Ectodermal cell (in vitro differentiated cells): ENCODE results near the gene FANCE.
A peak's percentile ranks its signal among the peaks of the same experiment; 100 is the strongest.

Source experiments
- H3K27ac ChIP-seq: 2 replicates; pipeline ENCODE4 v1.7.0; 2013; ENCODE audit warnings: mild to moderate bottlenecking, low read depth, low read length; ENCODE audit not compliant: insufficient read depth, poor library complexity, severe bottlenecking
- H3K27me3 ChIP-seq: 2 replicates; pipeline ENCODE4 v1.7.0; 2013; ENCODE audit warnings: mild to moderate bottlenecking, low read length; ENCODE audit not compliant: insufficient read depth, control insufficient read depth, poor library complexity, severe bottlenecking
- H3K36me3 ChIP-seq: one replicate; pipeline ENCODE4 v1.7.0; 2013; ENCODE audit warnings: low read length; ENCODE audit not compliant: control insufficient read depth, insufficient read depth
- H3K4me1 ChIP-seq: one replicate; pipeline ENCODE4 v1.7.0; 2013; ENCODE audit warnings: low read length; ENCODE audit not compliant: control insufficient read depth, insufficient read depth
- H3K4me3 ChIP-seq: 2 replicates; pipeline ENCODE4 v1.7.0; 2013; ENCODE audit warnings: low read depth, low read length, control low read depth; ENCODE audit not compliant: insufficient read depth
- H3K9me3 ChIP-seq: 2 replicates; pipeline ENCODE4 v1.7.0; 2013; ENCODE audit warnings: mild to moderate bottlenecking, low read length, moderate library complexity; ENCODE audit not compliant: control insufficient read depth
- WGBS, 2 experiments: methylation state at CpG; one replicate each; pipeline ENCODE4 v1.1.7; 2013; ENCODE audit warnings: missing lambda C conversion rate in 2 of 2; 5-methylcytosine and 5-hydroxymethylcytosine counted together

Gene FANCE

GRCh38 chr6:35474942-35475570, 22.9 kb downstream of the FANCE start:
- no peaks in the 10 kb centered on the region for H3K9me3 ChIP-seq
- H3K4me3 ChIP-seq: no peak overlapping the region
- no peaks in the 10 kb centered on the region for H3K27me3 ChIP-seq
- H3K4me1 ChIP-seq: peaks cover 7% of the 10 kb centered on the region
- H3K36me3 ChIP-seq: peaks cover 10% of the 10 kb centered on the region
- H3K27ac ChIP-seq: no peak overlapping the region
- 93 to 95% methylated on average over 20 of the region's 20 CpGs for WGBS, 2 experiments

GRCh38 chr6:35475573-35475972, 23.4 kb downstream of the FANCE start:
- H3K4me1 ChIP-seq: peaks cover 2% of the 10 kb centered on the region
- no peaks in the 10 kb centered on the region for H3K27me3 ChIP-seq
- no peak overlapping the region for H3K4me3 ChIP-seq
- no peaks in the 10 kb centered on the region for H3K9me3 ChIP-seq
- H3K36me3 ChIP-seq: peaks cover 8% of the 10 kb centered on the region
- no peak overlapping the region for H3K27ac ChIP-seq
- WGBS, 2 experiments: 95 to 98% methylated on average over 4 of the region's 4 CpGs

GRCh38 chr6:35476004-35476403, 23.9 kb downstream of the FANCE start:
- no peak overlapping the region for H3K27ac ChIP-seq
- 92 to 94% methylated on average over 14 of the region's 14 CpGs for WGBS, 2 experiments

GRCh38 chr6:35477028-35477427, 24.9 kb downstream of the FANCE start:
- 84 to 90% methylated on average over 8 of the region's 8 CpGs for WGBS, 2 experiments
- Histone ChIP-seq H3K27me3 (no peaks in the 10 kb centered on the region), H3K27ac (no peak overlapping the region), H3K4me3 (no peak overlapping the region), H3K9me3 (no peaks in the 10 kb centered on the region), H3K4me1 (no peaks in the 10 kb centered on the region), H3K36me3 (no peaks in the 10 kb centered on the region)

More at GRCh38 chr6:35476004-35476403, 23.9 kb downstream of the FANCE start:
- H3K4me3 ChIP-seq: no peak overlapping the region
- H3K9me3 ChIP-seq: no peaks in the 10 kb centered on the region
- H3K36me3 ChIP-seq: peaks cover 4% of the 10 kb centered on the region
- H3K27me3 ChIP-seq: no peaks in the 10 kb centered on the region
- H3K4me1 ChIP-seq: no peaks in the 10 kb centered on the region

- WGBS, 2 experiments: 87 to 95% methylated on average over 5 of the region's 5 CpGs
- Histone ChIP-seq H3K27ac (peak overlapping the region; percentile 36), H3K27me3 (no peaks in the 10 kb centered on the region), H3K4me3 (no peak overlapping the region), H3K4me1 (no peaks in the 10 kb centered on the region), H3K9me3 (no peaks in the 10 kb centered on the region), H3K36me3 (no peaks in the 10 kb centered on the region)
These were observed 25.5 kb downstream of the FANCE start for GRCh38 chr6:35477551-35478179.

- Histone ChIP-seq H3K9me3 (no peaks in the 10 kb centered on the region), H3K36me3 (no peaks in the 10 kb centered on the region), H3K4me1 (no peaks in the 10 kb centered on the region), H3K27me3 (no peaks in the 10 kb centered on the region), H3K27ac (no peak overlapping the region), H3K4me3 (no peak overlapping the region)
- WGBS, 2 experiments: 95 to 96% methylated on average over 7 of the region's 7 CpGs
These were observed 26.1 kb downstream of the FANCE start for GRCh38 chr6:35478259-35478658.

GRCh38 chr6:35480176-35480575, 28.0 kb downstream of the FANCE start:
- Histone ChIP-seq H3K27me3 (no peaks in the 10 kb centered on the region), H3K9me3 (no peaks in the 10 kb centered on the region), H3K4me3 (no peak overlapping the region), H3K4me1 (peaks cover 4% of the 10 kb centered on the region), H3K36me3 (no peaks in the 10 kb centered on the region), H3K27ac (no peak overlapping the region)
- 95% methylated on average over 12 of the region's 12 CpGs for WGBS, 2 experiments

GRCh38 chr6:35481226-35481625, 29.1 kb downstream of the FANCE start:
- no peaks in the 10 kb centered on the region for H3K36me3 ChIP-seq
- H3K4me3 ChIP-seq: no peak overlapping the region
- WGBS, 2 experiments: 86 to 87% methylated on average over 8 of the region's 8 CpGs
- no peaks in the 10 kb centered on the region for H3K27me3 ChIP-seq
- H3K9me3 ChIP-seq: no peaks in the 10 kb centered on the region
- H3K4me1 ChIP-seq: peaks cover 15% of the 10 kb centered on the region
- H3K27ac ChIP-seq: no peak overlapping the region

GRCh38 chr6:35483062-35483461, 30.9 kb downstream of the FANCE start:
- no peaks in the 10 kb centered on the region for H3K9me3 ChIP-seq
- H3K4me1 ChIP-seq: peaks cover 28% of the 10 kb centered on the region
- H3K4me3 ChIP-seq: no peak overlapping the region
- no peak overlapping the region for H3K27ac ChIP-seq
- WGBS, 2 experiments: 96 to 99% methylated on average over 4 of the region's 4 CpGs
- H3K36me3 ChIP-seq: no peaks in the 10 kb centered on the region
- no peaks in the 10 kb centered on the region for H3K27me3 ChIP-seq

GRCh38 chr6:35483490-35483889, 31.4 kb downstream of the FANCE start:
- no peaks in the 10 kb centered on the region for H3K9me3 ChIP-seq
- H3K4me3 ChIP-seq: no peak overlapping the region
- 91 to 95% methylated on average over 3 of the region's 3 CpGs for WGBS, 2 experiments
- H3K36me3 ChIP-seq: no peaks in the 10 kb centered on the region
- H3K27ac ChIP-seq: no peak overlapping the region
- H3K27me3 ChIP-seq: no peaks in the 10 kb centered on the region
- peaks cover 32% of the 10 kb centered on the region for H3K4me1 ChIP-seq
